ENCODE measurements around the gene DCUN1D4.

- TF ChIP-seq ZNF274 (IDR thresholded peaks at IDR 0.05; ENCODE audit: low read depth, low read length) (no peak), MAX (IDR thresholded peaks at IDR 0.05) (no peak), ATF3 (IDR thresholded peaks at IDR 0.05) (no peak), CTCF (IDR thresholded peaks at IDR 0.05 in 2 of 3, conservative IDR thresholded peaks at IDR 0.05 in 1 of 3; ENCODE audit: borderline replicate concordance in 1 of 3, insufficient read depth in 1 of 3, low read depth in 2 of 3, low read length in 2 of 3) (no peak), REST (IDR thresholded peaks at IDR 0.05; ENCODE audit: low read depth) (no peak), CEBPB (IDR thresholded peaks at IDR 0.05; ENCODE audit: low read depth) (no peak)
Observed at GRCh38 chr4:51901363-51901762, 58.4 kb downstream of the DCUN1D4 start.
